ENCODE measurements around the gene PTPRS.

DNA sequence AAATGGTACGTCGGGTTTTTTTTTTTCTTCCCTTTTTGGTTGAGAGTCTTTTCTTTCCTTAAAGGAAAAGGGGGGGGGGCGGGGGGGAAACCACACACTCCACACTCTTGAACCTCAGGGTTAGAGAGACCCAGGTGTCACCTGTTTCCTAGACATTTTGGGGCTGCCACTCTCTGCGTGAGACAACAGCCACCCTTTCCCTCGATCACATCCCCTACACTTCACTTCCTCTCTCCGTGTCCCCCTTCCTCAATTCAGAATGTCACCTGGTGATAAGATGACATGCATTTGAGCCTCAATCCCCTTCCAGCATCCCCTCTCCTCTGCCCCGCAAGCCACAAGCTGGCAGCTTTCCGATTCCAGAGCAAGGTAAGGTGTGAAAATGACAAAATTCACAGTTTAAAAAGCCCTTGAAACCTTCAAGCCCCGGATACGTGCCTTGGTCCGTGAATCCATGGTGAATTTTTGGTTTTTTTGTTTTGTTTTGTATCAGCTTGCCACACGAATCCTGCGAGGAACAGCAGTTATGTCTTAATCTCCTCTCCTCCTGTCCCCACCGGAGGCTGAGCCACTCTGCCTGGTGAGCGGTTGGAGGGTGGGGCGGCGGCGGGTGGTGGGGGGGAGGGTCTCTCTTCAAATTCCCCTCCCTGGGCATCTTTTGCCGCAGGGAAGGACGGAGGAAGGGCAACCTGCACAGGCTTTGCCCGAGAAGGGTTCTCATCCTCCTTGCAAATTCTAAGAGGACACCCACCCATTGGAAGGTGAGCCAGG is 4.2 kb downstream of the PTPRS start:
- TF ChIP-seq, protein P1, sequence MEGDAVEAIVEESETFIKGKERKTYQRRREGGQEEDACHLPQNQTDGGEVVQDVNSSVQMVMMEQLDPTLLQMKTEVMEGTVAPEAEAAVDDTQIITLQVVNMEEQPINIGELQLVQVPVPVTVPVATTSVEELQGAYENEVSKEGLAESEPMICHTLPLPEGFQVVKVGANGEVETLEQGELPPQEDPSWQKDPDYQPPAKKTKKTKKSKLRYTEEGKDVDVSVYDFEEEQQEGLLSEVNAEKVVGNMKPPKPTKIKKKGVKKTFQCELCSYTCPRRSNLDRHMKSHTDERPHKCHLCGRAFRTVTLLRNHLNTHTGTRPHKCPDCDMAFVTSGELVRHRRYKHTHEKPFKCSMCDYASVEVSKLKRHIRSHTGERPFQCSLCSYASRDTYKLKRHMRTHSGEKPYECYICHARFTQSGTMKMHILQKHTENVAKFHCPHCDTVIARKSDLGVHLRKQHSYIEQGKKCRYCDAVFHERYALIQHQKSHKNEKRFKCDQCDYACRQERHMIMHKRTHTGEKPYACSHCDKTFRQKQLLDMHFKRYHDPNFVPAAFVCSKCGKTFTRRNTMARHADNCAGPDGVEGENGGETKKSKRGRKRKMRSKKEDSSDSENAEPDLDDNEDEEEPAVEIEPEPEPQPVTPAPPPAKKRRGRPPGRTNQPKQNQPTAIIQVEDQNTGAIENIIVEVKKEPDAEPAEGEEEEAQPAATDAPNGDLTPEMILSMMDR (IDR thresholded peaks at IDR 0.05; ENCODE audit: borderline replicate concordance, extremely low read depth, low read length, poor library complexity, severe bottlenecking) = no peak
- no peak for TF ChIP-seq EZH2 (IDR thresholded peaks at IDR 0.05; ENCODE audit: borderline replicate concordance, low read depth, low read length, severe bottlenecking)
